Measurements from ENCODE around the gene LRRTM3.

The LRRTM3 gene

DNA sequence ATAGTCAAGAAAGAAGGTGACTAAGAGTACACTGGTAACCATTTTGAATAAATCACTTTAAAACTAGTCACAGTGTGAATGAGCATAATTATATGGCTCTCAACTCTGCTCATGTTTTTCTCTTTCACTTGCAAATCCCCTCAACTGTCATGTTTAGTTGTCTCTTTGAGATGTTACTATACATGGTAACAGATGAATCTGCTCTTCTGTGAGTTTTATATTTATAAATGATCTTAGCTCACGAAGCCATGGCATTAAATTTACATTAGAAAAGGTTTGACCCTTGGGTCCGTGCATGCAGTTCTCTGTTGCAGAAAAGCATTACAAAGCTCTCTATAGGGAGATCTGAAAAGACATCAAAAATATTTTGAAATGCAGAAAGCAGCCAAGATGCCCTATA is 33.0 kb upstream of the LRRTM3 start:
- no peak for TF ChIP-seq EP300 (IDR thresholded peaks at IDR 0.05; ENCODE audit: borderline replicate concordance)
- TF ChIP-seq, protein P1, sequence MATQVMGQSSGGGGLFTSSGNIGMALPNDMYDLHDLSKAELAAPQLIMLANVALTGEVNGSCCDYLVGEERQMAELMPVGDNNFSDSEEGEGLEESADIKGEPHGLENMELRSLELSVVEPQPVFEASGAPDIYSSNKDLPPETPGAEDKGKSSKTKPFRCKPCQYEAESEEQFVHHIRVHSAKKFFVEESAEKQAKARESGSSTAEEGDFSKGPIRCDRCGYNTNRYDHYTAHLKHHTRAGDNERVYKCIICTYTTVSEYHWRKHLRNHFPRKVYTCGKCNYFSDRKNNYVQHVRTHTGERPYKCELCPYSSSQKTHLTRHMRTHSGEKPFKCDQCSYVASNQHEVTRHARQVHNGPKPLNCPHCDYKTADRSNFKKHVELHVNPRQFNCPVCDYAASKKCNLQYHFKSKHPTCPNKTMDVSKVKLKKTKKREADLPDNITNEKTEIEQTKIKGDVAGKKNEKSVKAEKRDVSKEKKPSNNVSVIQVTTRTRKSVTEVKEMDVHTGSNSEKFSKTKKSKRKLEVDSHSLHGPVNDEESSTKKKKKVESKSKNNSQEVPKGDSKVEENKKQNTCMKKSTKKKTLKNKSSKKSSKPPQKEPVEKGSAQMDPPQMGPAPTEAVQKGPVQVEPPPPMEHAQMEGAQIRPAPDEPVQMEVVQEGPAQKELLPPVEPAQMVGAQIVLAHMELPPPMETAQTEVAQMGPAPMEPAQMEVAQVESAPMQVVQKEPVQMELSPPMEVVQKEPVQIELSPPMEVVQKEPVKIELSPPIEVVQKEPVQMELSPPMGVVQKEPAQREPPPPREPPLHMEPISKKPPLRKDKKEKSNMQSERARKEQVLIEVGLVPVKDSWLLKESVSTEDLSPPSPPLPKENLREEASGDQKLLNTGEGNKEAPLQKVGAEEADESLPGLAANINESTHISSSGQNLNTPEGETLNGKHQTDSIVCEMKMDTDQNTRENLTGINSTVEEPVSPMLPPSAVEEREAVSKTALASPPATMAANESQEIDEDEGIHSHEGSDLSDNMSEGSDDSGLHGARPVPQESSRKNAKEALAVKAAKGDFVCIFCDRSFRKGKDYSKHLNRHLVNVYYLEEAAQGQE (IDR thresholded peaks at IDR 0.05; ENCODE audit: low read depth), result no peak
- TF ChIP-seq, protein P2, sequence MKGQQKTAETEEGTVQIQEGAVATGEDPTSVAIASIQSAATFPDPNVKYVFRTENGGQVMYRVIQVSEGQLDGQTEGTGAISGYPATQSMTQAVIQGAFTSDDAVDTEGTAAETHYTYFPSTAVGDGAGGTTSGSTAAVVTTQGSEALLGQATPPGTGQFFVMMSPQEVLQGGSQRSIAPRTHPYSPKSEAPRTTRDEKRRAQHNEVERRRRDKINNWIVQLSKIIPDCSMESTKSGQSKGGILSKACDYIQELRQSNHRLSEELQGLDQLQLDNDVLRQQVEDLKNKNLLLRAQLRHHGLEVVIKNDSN (IDR thresholded peaks at IDR 0.05), result no peak
- TF ChIP-seq CREB1 (IDR thresholded peaks at IDR 0.05; ENCODE audit: low read depth), result no peak
- TF ChIP-seq TEAD4 (IDR thresholded peaks at IDR 0.05), result no peak
- TF ChIP-seq YY1 (IDR thresholded peaks at IDR 0.05; ENCODE audit: low read depth), result no peak
- TF ChIP-seq EGR1 (IDR thresholded peaks at IDR 0.05), result no peak
- no peak for TF ChIP-seq NFIC (IDR thresholded peaks at IDR 0.05)
- no peak for TF ChIP-seq TCF12 (IDR thresholded peaks at IDR 0.05; ENCODE audit: low read depth)
- no peak for TF ChIP-seq CEBPB (IDR thresholded peaks at IDR 0.05)
- TF ChIP-seq TAF1 (IDR thresholded peaks at IDR 0.05; ENCODE audit: low read depth), result no peak

DNA sequence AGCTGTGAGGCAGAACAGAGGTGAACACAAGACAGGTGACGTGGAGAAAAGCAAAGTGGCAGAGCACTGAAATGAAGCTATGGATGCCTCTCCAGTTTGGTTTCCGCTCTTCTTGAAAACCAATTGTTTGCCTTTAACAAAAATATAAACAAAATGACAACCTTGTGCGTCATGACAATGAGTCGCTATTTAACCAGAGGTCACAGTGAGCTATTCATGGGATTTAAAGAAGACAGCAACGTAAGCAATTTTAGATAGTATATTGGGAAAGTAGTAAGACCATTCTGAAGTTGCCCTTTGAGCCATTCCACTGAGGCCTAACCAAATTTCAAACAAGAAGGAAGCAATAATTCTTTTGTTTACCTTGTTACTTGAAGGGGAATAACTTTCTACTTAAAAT is 15.2 kb upstream of the LRRTM3 start:
- TF ChIP-seq EP300 (IDR thresholded peaks at IDR 0.05; ENCODE audit: borderline replicate concordance), result no peak
- no peak for TF ChIP-seq CREB1 (IDR thresholded peaks at IDR 0.05; ENCODE audit: low read depth)
- no peak for TF ChIP-seq TEAD4 (IDR thresholded peaks at IDR 0.05)
- TF ChIP-seq NFIC (IDR thresholded peaks at IDR 0.05), result no peak
- TF ChIP-seq TAF1 (IDR thresholded peaks at IDR 0.05; ENCODE audit: low read depth), result no peak
- no peak for TF ChIP-seq RAD21 (IDR thresholded peaks at IDR 0.05; ENCODE audit: low read depth)
- TF ChIP-seq MAX (IDR thresholded peaks at IDR 0.05), result no peak
- no peak for TF ChIP-seq EGR1 (IDR thresholded peaks at IDR 0.05)
- TF ChIP-seq, protein P2 (IDR thresholded peaks at IDR 0.05), result no peak
- no peak for TF ChIP-seq FOXM1 (IDR thresholded peaks at IDR 0.05; ENCODE audit: borderline replicate concordance, low read depth)
- TF ChIP-seq CEBPB (IDR thresholded peaks at IDR 0.05), result no peak
- TF ChIP-seq, protein P1 (IDR thresholded peaks at IDR 0.05; ENCODE audit: low read depth), result no peak
- TF ChIP-seq ZBTB7A (IDR thresholded peaks at IDR 0.05; ENCODE audit: low read depth), result no peak
- TF ChIP-seq TCF12 (IDR thresholded peaks at IDR 0.05; ENCODE audit: low read depth), result no peak

DNA sequence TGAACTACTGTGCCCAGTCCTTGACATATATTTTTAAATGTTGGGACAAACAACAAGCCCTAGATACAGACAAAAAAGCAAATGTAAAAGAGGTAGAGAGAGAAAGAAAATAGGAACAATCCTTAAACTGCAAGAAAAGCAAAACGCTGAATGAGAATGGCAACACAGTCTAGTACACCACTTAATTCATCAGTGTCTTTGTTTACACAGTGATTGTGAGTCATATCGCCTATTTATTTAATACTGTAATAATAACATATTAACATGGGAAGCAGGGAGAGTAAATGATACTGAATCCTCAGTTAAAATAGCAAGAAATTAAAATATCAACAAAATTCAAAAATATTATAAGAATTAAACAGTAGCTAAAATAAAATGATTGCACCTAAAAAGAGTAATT is 9.8 kb upstream of the LRRTM3 start:
- no peak for TF ChIP-seq CREB1 (IDR thresholded peaks at IDR 0.05; ENCODE audit: low read depth)
- no peak for TF ChIP-seq MAX (IDR thresholded peaks at IDR 0.05)
- TF ChIP-seq YY1 (IDR thresholded peaks at IDR 0.05; ENCODE audit: low read depth), result no peak
- no peak for TF ChIP-seq EP300 (IDR thresholded peaks at IDR 0.05; ENCODE audit: borderline replicate concordance)

GRCh38 chr10:66917104-66917503 is 8.7 kb upstream of the LRRTM3 start:
- no peak for TF ChIP-seq CREB1 (IDR thresholded peaks at IDR 0.05; ENCODE audit: low read depth)
- no peak for TF ChIP-seq TAF1 (IDR thresholded peaks at IDR 0.05; ENCODE audit: low read depth)
- no peak for TF ChIP-seq ZBTB7A (IDR thresholded peaks at IDR 0.05; ENCODE audit: low read depth)
- TF ChIP-seq RAD21 (IDR thresholded peaks at IDR 0.05; ENCODE audit: low read depth), result 0 out of 2 replicates have a peak, but pooled peaks have one; percentile 6

DNA sequence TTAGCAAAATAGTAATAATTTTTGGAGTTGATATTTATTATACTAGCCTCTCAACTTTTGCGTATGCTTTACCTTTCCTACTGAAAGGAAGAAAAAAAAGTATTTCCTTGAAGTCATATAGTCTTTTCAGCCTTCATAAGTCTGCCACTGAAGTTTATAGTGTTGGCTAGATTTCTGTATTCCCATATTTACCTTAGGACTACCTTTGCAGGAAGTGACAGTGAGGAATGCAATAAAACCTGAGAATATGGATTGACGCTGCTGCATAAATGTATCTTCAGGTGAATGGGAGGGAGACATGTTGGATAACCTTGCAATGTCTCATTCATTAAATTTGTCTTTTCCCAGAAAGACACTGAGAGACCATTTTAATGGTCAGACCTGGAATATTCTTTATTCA is 6.6 kb upstream of the LRRTM3 start:
- TF ChIP-seq TCF12 (IDR thresholded peaks at IDR 0.05; ENCODE audit: low read depth), result no peak
- TF ChIP-seq EP300 (IDR thresholded peaks at IDR 0.05; ENCODE audit: borderline replicate concordance), result no peak
- no peak for TF ChIP-seq FOXM1 (IDR thresholded peaks at IDR 0.05; ENCODE audit: borderline replicate concordance, low read depth)
- no peak for TF ChIP-seq YY1 (IDR thresholded peaks at IDR 0.05; ENCODE audit: low read depth)
- TF ChIP-seq MAX (IDR thresholded peaks at IDR 0.05), result no peak

DNA sequence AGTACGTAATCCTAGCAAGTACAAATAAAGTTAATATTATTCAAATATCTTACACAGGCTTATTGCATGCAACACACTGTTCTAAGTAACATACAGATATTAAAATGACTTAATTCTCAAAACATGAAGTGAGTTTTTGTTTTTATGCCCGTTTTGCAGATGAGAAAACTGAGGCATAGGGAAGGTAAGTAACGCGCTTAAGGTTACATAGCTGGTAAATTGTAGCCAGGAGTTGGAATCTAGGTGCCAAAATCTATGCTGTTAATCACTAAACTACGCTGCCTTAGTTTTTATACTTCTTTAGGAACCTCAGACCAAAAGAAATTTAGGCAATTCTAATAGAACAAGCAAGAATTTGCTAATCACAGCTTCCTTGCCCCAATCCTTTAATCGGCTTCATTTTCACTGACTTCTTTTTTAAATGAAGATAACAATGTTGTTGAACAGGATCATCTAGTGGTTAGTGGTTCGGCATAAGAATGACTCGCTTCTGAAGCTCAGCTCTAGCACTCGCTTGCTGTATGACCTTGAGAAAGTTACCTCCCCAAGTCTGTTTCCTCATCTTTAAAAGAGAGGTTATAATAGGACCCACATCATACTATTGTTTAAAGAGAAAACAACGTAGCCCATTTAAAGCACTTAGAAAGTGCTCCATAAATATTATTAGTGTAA is 1.0 kb upstream of the LRRTM3 start:
- TF ChIP-seq TEAD4 (IDR thresholded peaks at IDR 0.05), result no peak
- no peak for TF ChIP-seq EGR1 (IDR thresholded peaks at IDR 0.05)
- TF ChIP-seq, protein P1 (IDR thresholded peaks at IDR 0.05; ENCODE audit: low read depth), result no peak
- no peak for TF ChIP-seq MAX (IDR thresholded peaks at IDR 0.05)
- no peak for TF ChIP-seq YY1 (IDR thresholded peaks at IDR 0.05; ENCODE audit: low read depth)
- TF ChIP-seq TCF12 (IDR thresholded peaks at IDR 0.05; ENCODE audit: low read depth), result no peak
- TF ChIP-seq NFIC (IDR thresholded peaks at IDR 0.05), result no peak
- TF ChIP-seq ZBTB7A (IDR thresholded peaks at IDR 0.05; ENCODE audit: low read depth), result no peak
